Measurements from ENCODE around the gene PTPN2.

Gene PTPN2

GRCh38 chr18:12754511-12754910 is 129.5 kb downstream of the PTPN2 start:
- no peak overlapping the region for H3K4me3 ChIP-seq (replicated peaks; ENCODE audit: insufficient read depth, low read length)
- DNase-seq (ENCODE audit: low read depth in 1 of 2, low spot score in 1 of 2) = no peak
- no peaks in the 10 kb centered on the region for H3K27me3 ChIP-seq (ENCODE audit: insufficient read depth, poor library complexity, severe bottlenecking)
- TF ChIP-seq GABPA (IDR thresholded peaks at IDR 0.05; ENCODE audit: low read depth) (no peak), REST (IDR thresholded peaks at IDR 0.05; ENCODE audit: insufficient replicate concordance, low read depth) (no peak), POLR2AphosphoS5 (IDR thresholded peaks at IDR 0.05; ENCODE audit: low read depth) (no peak), CTCF (IDR thresholded peaks at IDR 0.05; ENCODE audit: insufficient read depth, low read length) (no peak), SPI1 (IDR thresholded peaks at IDR 0.05; ENCODE audit: borderline replicate concordance, low read depth) (no peak)
- no peak overlapping the region for H3K27ac ChIP-seq (replicated peaks)

DNA sequence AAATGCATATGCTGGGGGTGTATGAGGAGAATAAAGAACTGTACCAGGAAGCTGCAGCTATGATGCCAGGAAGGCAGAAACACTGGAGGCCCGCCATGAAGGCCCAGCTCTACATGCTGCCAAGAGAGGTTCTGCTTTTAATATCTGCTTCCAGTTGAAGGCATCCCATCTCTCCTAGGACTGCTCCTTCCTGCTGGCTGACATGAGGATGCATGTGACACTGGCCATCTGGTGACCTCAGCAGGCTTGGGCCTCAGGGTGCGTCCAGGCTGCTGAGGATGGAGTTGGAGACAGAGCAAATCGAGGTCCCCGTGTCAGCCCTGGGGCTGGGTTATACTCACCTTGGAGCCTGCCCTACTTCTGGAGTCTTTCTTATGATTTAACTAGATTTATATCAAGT is 132.1 kb downstream of the PTPN2 start:
- no peak overlapping the region for H3K4me3 ChIP-seq (replicated peaks; ENCODE audit: insufficient read depth, low read length)
- DNase-seq (ENCODE audit: low read depth in 1 of 2, low spot score in 1 of 2) = no peak
- no peak overlapping the region for H3K27ac ChIP-seq (replicated peaks)

GRCh38 chr18:12751503-12751884 is 132.5 kb downstream of the PTPN2 start:
- no peak for TF ChIP-seq REST (IDR thresholded peaks at IDR 0.05; ENCODE audit: insufficient replicate concordance, low read depth)
- TF ChIP-seq GABPA (IDR thresholded peaks at IDR 0.05; ENCODE audit: low read depth) = no peak
- TF ChIP-seq SPI1 (IDR thresholded peaks at IDR 0.05; ENCODE audit: borderline replicate concordance, low read depth) = no peak
- no peak for TF ChIP-seq CTCF (IDR thresholded peaks at IDR 0.05; ENCODE audit: insufficient read depth, low read length)
- no peak for TF ChIP-seq POLR2AphosphoS5 (IDR thresholded peaks at IDR 0.05; ENCODE audit: low read depth)
- no peak overlapping the region for H3K27ac ChIP-seq (replicated peaks)
- DNase-seq (ENCODE audit: low read depth in 1 of 2, low spot score in 1 of 2) = no peak
- H3K27me3 ChIP-seq (ENCODE audit: insufficient read depth, poor library complexity, severe bottlenecking) = no peaks in the 10 kb centered on the region
- no peak overlapping the region for H3K4me3 ChIP-seq (replicated peaks; ENCODE audit: insufficient read depth, low read length)

More for the DNA sequence above, 132.1 kb downstream of the PTPN2 start:
- TF ChIP-seq SPI1 (IDR thresholded peaks at IDR 0.05; ENCODE audit: borderline replicate concordance, low read depth) (no peak), GABPA (IDR thresholded peaks at IDR 0.05; ENCODE audit: low read depth) (no peak), CTCF (IDR thresholded peaks at IDR 0.05; ENCODE audit: insufficient read depth, low read length) (no peak), REST (IDR thresholded peaks at IDR 0.05; ENCODE audit: insufficient replicate concordance, low read depth) (no peak), POLR2AphosphoS5 (IDR thresholded peaks at IDR 0.05; ENCODE audit: low read depth) (no peak)
- H3K27me3 ChIP-seq (ENCODE audit: insufficient read depth, poor library complexity, severe bottlenecking) = no peaks in the 10 kb centered on the region
